Panc1 (cell line): ENCODE results near the gene LMO3. TPM values are rescaled to one million over a fixed set of nuclear protein-coding genes. Genes with fewer than 3 reads are reported as not detected.

Experiments
- ATAC-seq: fragments of 200-7000 bp; cut with Tn5 transposase; 2 replicates; pipeline ENCODE4 v1.9.1; 2020; ENCODE audit warnings: mild to moderate bottlenecking, moderate library complexity
- BruUV-seq: library from RNA; stranded (reverse); fragments of 400-500 nt; replicated peaks from 2 replicates; lab custom pipeline; 2021; lab: Mats Ljungman, UMichigan
- CTCF ChIA-PET: fragments of 300-600 bp; sonication (Branson Sonifier 250); formaldehyde crosslinking; loops from one replicate; lab custom pipeline; 2022; ENCODE audit warnings: antibody characterized with exemption; lab: Charles Lee
- POLR2A ChIA-PET: fragments of 300-600 bp; sonication (Branson Sonifier 250); formaldehyde crosslinking; loops from one replicate; lab custom pipeline; 2022; ENCODE audit warnings: antibody characterized with exemption; lab: Charles Lee
- DNase-seq: peaks from one replicate; pipeline ENCODE4 v3.0.0-alpha.2; 2010; ENCODE audit warnings: low read depth, low spot score
- H3K27ac ChIP-seq: 2 replicates; pipeline ENCODE4 v1.5.1; 2011; ENCODE audit warnings: mild to moderate bottlenecking, low read length, inconsistent platforms
- H3K27me3 ChIP-seq: fragments of 200-500 bp; sonication (Bioruptor generic); 2 replicates; pipeline ENCODE4 v1.6.0; 2014; ENCODE audit warnings: low read length, inconsistent platforms; ENCODE audit not compliant: control insufficient read depth, insufficient read depth
- H3K36me3 ChIP-seq: fragments of 200-500 bp; sonication (Bioruptor generic); 2 replicates; pipeline ENCODE4 v1.5.1; 2014; ENCODE audit warnings: inconsistent platforms, mild to moderate bottlenecking, low read length, moderate library complexity; ENCODE audit not compliant: control insufficient read depth, insufficient read depth
- H3K4me1 ChIP-seq: 2 replicates; pipeline ENCODE4 v1.5.1; 2011; ENCODE audit warnings: inconsistent platforms, mild to moderate bottlenecking, low read length, moderate library complexity; ENCODE audit not compliant: control insufficient read depth, insufficient read depth
- H3K4me3 ChIP-seq, 2 experiments: 2 replicates each; pipeline ENCODE4 v1.5.1; 2011 to 2012; ENCODE audit warnings: low read depth in 2 of 2, low read length in 2 of 2, mild to moderate bottlenecking in 2 of 2, inconsistent platforms in 1 of 2, moderate library complexity in 1 of 2
- H3K9me3 ChIP-seq: fragments of 200-500 bp; sonication (Bioruptor generic); 2 replicates; pipeline ENCODE4 v1.5.1; 2014; ENCODE audit warnings: low read depth, mild to moderate bottlenecking, inconsistent platforms, low read length, moderate library complexity; ENCODE audit not compliant: control insufficient read depth, insufficient read depth
- CTCF ChIP-seq: fragments of 450-650 bp; IDR thresholded peaks from 2 replicates; pipeline ENCODE4 v1.5.1; 2017; ENCODE audit warnings: mild to moderate bottlenecking
- POLR2AphosphoS5 ChIP-seq: IDR thresholded peaks from 2 replicates; pipeline ENCODE4 v1.6.1; 2012; ENCODE audit warnings: mild to moderate bottlenecking, low read depth, low read length, moderate library complexity
- REST ChIP-seq, 2 experiments: IDR thresholded peaks; 2 replicates each; pipeline ENCODE4 v1.6.1; 2011 to 2012; ENCODE audit warnings: low read depth in 2 of 2, control low read depth in 1 of 2, low read length in 1 of 2, mild to moderate bottlenecking in 1 of 2, moderate library complexity in 1 of 2; ENCODE audit not compliant: insufficient read depth in 1 of 2
- SIN3A ChIP-seq: IDR thresholded peaks from 2 replicates; pipeline ENCODE4 v1.6.1; 2012; ENCODE audit warnings: low read depth, mild to moderate bottlenecking, low read length, moderate library complexity, borderline replicate concordance; ENCODE audit not compliant: insufficient read depth
- TCF7L2 ChIP-seq: IDR thresholded peaks from 2 replicates; pipeline ENCODE4 v1.6.1; 2011; ENCODE audit warnings: mild to moderate bottlenecking, low read depth, low read length, inconsistent platforms
- in situ Hi-C: cut with HindIII; loops from 2 replicates; pipeline ENCODE4 v1.10.0; 2016; ENCODE audit warnings: low sequenced_read_pairs, low pct_unique_long_range_greater_than_20kb
- intact Hi-C: fragments of 100-400 bp; cut with micrococcal nuclease; formaldehyde crosslinking; loops from one replicate; pipeline ENCODE4 v1.10.0; 2022; ENCODE audit not compliant: unreplicated experiment
- total RNA-seq: library from RNA; stranded (reverse); gene quantifications from one replicate; pipeline ENCODE4 v1.2.1, GENCODE V29; 2021; ENCODE audit not compliant: unreplicated experiment

Gene LMO3
- total RNA-seq, 1 experiment from 2014 or later = 0.51 TPM

- TF ChIP-seq POLR2AphosphoS5 (no peak), REST (IDR thresholded peaks at IDR 0.05; ENCODE audit: insufficient read depth in 1 of 2, low read depth in 2 of 2, low read length in 1 of 2) (no peak), TCF7L2 (no peak), SIN3A (no peak)
- intact Hi-C loops = no loop called here
- in situ Hi-C loops = no loop called here
- Histone ChIP-seq H3K4me1 (no peaks in the 10 kb centered on the region), H3K27me3 (no peaks in the 10 kb centered on the region), H3K9me3 (no peaks in the 10 kb centered on the region), H3K36me3 (no peaks in the 10 kb centered on the region), H3K27ac (no peak overlapping the region), H3K4me3 (no peak overlapping the region)
- ATAC-seq = no peak
- no TSS peak for BruUV-seq
- CTCF ChIA-PET = no interaction called here
- DNase-seq = no peak
- POLR2A ChIA-PET = no interaction called here
These were observed 101.8 kb downstream of the LMO3 start for GRCh38 chr12:16504200-16504599.

- intact Hi-C loops = no loop called here
- Histone ChIP-seq H3K36me3 (no peaks in the 10 kb centered on the region), H3K4me1 (no peaks in the 10 kb centered on the region), H3K9me3 (no peaks in the 10 kb centered on the region), H3K4me3 (no peak overlapping the region), H3K27ac (no peak overlapping the region), H3K27me3 (no peaks in the 10 kb centered on the region)
- no TSS peak for BruUV-seq
- ChIA-PET CTCF (no interaction called here), POLR2A (no interaction called here)
- in situ Hi-C loops = no loop called here
- ATAC-seq (no peak), DNase-seq (no peak)
- TF ChIP-seq POLR2AphosphoS5 (no peak), CTCF (no peak), TCF7L2 (no peak), SIN3A (no peak), REST (IDR thresholded peaks at IDR 0.05; ENCODE audit: insufficient read depth in 1 of 2, low read depth in 2 of 2, low read length in 1 of 2) (no peak)
These were observed 106.4 kb downstream of the LMO3 start for GRCh38 chr12:16499611-16500010.
